HG03460 (cell line): Measurements from ENCODE around the gene ZNF688.
A peak's percentile ranks its signal among the peaks of the same experiment; 100 is the strongest.

ENCODE experiments used
- ATAC-seq: cut with Tn5 transposase; IDR thresholded peaks from one replicate; pipeline ENCODE4 v1.9.1; 2021; ENCODE audit not compliant: unreplicated experiment

ZNF688 gene

GRCh38 chr16:30585400-30586191, 14.1 kb upstream of the ZNF688 start, which contains the start of gene ZNF785:
ZNF785 (minus strand) TSS chr16:30585697; CDS start chr16:30585611, 86 bp downstream.
- ATAC-seq: peak; percentile 89

DNA sequence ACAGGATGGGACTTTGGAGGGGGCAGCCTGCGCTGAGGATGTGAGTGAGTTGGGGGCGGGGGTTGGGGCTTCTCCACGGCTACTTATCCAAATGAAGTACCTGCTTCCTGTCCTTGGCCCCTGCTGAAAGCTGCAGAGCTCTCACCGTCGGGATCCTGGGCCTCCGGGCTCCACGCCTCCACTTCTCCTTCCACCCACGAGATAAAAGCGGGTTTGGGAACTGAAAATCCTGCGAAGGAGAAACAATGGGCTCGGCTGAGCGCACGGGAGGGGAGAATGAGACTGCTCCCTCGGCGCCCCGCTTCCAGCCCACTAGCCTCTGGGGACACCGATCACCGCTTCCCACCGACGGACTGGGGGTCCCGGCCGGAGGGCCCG, 13.5 kb upstream of the ZNF688 start:
- ATAC-seq: peak; percentile 40

- no peak for ATAC-seq
These were observed 11.3 kb upstream of the ZNF688 start for GRCh38 chr16:30582611-30583340.

DNA sequence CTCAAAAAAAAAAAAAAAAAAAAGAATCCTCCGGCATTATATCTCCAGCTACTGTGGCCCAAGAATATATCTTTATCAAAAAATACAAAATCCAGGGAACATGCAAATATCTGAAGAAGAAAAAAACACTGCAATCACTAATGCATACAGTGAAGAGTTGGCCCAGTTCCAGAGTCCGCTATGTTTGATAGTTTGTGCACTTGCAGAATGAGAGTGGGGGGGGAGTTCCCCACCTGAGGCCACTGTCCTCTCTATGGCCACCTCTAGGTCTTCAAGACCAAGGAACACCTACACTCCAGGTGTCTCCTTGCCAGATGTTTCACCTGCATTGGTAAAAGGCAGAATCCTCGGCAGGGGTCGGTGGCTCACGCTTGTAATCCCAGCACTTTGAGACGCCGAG, 9.9 kb upstream of the ZNF688 start:
- ATAC-seq: no peak

DNA sequence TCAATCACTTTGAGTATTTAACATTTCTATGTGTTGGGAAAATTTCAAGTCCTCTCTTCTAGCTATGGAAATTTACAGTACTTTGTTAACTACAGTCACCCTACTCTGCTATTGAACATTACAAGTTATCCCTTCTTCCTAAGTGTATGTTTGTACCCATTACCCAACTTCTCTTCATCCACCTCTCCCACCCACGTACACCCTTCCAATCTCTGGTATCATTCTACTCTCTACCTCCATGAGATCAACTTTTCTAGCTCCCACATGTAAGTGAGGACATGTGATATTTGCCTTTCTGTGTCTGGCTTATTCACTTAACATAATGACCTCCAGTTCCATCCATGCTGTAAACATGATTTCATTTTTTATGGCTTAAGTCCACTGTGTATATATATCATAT, 3.2 kb upstream of the ZNF688 start:
- ATAC-seq: no peak

- no peak for ATAC-seq
These were observed 674 bp downstream of the ZNF688 start for GRCh38 chr16:30570636-30571444.

GRCh38 chr16:30569746-30570635, 1.5 kb downstream of the ZNF688 start:
- ATAC-seq: no peak

DNA sequence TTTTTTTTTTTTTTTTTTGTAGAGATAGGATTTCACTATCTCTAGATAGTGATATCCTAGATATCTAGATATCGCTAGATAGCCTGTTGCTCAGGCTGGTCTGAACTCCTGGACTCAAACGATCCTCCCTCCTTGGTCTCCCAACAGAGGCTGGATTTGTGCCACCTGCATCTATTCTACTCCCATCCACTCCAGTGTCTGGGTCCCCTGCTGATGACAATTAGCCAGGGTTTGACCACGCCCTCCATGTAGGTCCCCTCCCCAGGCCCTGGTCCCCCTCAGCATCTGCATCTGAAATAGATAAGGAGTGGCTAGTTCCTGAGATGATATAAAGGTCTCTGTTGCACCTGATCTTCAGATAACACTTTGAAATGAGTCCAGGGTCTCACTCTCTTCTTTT, 2.2 kb downstream of the ZNF688 start:
- no peak for ATAC-seq

DNA sequence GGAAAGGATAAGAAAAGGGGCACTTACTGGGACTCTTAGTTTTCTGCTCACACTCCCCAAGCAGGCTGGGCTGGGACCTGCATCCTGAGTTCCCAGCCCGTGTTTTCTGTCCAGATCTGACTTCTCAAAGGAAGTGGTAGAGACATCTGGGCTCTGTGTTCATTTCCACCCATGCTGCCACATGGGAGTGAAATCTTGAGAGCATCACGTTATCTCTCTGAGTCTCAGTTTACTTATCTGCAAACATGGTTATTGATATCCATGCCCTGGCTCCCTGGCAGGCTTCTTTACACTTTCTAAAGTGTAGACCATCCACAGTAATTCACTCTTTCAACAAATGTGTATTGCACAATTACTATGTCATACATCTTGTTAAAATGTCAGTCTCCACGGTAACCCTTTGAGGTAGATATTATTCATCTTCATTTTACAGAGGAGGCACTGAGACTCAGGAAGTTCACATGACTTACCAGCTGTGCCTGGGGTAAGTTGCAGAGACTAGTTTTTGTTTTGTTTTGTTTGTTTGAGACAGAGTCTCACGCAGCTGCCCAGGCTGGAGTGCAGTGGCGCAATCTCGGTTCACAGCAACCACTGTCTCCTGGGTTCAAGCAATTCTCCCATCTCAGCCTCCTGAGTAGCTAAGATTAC, 3.4 kb downstream of the ZNF688 start:
- no peak for ATAC-seq

DNA sequence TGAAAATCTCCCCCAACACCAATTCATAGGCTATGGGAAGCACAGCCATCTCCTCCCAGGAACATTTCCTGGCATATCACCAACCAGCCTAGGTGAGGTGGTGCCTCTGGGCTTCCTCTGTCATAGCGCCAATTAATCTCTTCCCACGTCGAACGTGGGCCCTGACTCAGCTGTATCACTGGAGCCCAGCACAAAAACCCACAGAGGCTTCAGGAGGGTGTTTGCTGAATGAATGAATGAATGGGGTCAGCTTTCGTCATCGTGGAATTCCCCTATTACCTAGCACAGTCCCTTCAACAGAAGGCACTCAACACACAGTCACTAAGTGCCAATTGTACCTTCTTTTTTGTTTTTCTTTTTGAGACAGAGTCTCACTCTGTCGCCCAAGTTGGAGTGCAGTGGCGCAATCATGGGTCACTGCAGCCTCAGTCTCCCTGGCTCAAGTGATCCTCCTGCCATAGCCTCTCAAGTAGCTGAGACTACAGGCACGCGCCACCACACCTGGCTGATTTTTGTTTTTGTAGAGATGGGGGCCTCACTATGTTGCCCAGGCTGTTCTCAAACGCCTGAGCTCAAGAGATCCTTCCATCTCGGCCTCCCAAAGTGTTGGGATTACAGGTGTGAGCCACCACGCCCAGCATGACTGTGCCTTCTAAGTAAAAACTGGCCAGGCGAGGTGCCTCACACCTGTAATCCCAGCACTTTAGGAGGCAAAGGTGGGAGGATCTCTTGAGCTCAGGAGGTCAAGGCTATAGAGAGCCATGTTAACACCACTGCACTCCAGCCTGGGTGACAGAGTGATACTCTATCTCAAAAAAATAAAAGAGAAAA, 4.1 kb downstream of the ZNF688 start:
- no peak for ATAC-seq

DNA sequence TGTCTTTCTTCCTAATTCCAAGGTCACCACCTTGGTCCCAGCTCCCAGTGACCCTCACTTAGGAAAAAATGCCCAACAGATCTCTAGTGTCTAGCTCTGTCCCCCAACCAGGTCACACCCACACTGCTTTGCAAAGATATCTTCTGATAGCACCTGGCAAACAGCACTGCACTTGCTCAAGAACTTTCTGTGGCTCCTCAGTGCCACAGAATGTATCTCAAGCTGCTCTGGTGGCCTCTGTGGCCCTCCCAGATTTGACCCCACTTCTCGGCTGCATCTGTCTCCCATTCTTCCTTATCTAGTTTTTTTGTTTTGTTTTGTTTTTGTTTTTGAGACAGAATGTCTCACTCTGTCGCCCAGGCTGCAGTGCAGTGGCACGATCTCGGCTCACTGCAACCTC, 5.0 kb downstream of the ZNF688 start:
- ATAC-seq: no peak

DNA sequence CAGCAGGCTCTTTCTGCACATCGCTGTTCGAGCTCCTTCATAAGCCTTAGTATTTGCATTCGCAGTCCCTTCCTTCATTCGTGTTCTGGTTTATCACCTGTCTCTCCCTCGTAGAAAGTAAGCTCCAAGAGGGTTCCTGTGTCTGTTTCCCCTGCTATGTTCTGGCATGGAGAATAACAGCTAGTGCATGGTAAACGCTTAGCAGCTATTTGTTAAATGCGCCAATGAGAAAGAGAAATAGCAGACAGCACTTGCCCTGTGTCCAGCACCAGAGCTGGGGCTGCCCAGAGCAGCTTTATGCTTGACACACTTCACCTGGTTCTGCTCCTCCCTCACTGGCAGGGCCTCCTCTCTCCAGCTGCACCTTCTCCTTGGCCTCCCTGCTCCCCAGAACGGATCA, 5.5 kb downstream of the ZNF688 start:
- ATAC-seq: no peak

- no peak for ATAC-seq
These were observed 6.0 kb downstream of the ZNF688 start for GRCh38 chr16:30565526-30565925.

DNA sequence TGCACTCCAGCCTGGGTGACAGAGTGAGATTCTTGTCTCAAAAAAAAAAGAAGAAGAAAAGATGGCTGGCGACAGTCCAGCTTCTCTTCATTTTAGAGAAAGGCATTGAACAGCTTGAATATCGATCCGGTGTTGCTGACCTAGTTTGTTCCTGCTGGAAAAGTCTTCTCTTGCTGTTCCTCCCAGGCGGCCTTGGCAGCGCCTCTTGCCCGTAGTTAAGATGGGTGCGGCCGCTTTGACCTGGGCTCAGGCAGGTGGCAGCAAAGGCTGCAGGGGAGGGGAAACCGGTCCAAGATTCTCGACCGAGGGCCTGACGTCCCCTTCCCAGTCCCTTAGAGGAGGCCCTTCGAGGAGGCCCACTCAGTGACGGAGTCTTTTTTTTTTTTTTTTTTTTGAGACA, 9.5 kb downstream of the ZNF688 start:
- no peak for ATAC-seq

DNA sequence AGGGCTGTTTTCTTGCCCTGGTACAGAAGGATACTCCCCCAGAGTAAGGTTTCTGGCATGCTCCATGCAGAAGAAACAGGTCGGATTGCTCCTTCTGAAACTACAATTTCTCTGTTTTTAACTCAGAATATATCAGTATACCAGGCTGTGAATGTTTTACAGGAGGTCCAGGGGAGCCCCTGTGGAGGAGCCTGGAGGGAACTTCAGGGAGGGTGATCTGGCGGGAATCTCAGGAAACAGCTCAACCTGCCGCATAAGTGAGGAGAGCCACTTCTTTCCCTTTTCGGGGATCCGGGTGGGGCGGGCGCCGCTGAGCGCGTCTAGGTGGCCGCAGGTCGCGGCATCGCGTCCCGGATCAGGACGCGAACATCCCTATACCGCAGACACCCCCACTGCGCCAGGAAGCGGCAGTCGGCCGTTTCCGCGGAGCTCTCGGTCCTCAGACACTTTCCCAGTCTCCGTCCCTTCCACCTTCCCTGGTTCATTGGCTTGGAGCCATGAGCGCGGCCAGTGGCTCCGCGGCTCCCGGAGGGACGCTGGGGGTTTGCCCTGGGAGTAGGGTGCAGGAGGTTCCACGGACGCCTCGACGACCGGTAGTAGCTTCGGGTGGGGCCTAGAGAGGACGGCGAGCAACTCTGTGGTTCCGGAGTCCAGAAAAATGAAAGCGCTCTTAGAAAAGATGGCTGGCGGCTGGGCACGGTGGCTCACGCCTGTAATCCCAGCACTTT, 10.3 kb downstream of the ZNF688 start:
- no peak for ATAC-seq

DNA sequence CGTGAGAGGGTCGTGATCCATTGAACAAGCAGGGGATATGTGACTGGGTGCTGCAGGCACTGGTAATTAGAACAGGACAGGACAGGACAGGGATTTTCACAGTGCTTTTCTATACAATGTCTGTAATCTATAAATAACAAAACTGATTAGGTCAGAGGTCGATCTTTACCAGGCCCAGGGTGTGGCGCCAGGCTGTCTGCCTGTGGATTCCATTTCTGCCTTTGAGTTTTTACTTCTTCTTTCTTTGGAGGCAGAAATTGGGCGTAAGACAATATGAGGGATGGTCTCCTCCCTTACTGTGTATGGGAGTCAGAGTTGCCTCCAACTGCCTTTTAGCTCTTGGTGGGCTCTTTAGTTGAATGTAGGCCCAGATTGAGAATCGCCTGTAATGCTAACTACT, 11.8 kb downstream of the ZNF688 start:
- ATAC-seq: no peak

DNA sequence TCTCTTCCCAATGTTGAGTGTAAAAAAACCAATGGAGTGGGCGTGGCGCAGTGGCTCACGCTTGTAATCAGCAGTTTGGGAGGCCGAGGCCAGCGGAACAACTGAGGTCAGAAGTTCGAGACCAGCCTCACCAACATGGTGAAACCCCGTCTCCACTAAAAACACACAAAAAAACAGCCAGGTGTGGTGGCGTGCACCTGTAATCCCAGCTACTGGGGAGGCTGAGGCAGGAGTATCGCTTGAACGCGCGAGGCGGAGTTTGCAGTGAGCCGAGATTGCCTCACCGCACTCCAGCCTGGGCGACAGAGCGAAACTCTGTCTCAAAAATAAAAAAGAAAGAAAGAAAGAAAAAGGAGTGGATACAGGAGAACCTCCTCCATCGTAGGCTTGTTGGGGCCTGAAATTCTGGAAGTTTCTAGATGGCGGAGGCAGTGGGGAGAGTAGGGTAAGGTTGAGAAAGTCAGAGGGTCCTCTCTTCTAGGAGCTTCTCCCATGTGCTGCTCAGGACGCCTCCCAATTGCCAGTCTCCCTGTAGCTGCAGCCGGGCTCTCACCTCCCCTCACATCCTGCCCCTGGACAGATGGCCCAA, 12.6 kb downstream of the ZNF688 start:
- no peak for ATAC-seq
